Astrocyte of the cerebellum (primary cell): ENCODE results near the gene PDILT.
"Not testable (repeated sequence)": the region's sequence is repeated elsewhere in the genome, so short reads cannot be mapped to it uniquely, and the experiment has no call there.

Experiments
- DNase-seq: peaks from one replicate; pipeline ENCODE4 v3.0.0-alpha.2; 2011; ENCODE audit warnings: low read depth
- H3K4me3 ChIP-seq: 2 replicates; pipeline ENCODE4 v1.5.1; 2011; ENCODE audit warnings: mild to moderate bottlenecking, low read depth, low read length, moderate library complexity
- in situ Hi-C: cut with HindIII; loops from 2 replicates; pipeline ENCODE4 v1.10.0; 2017; ENCODE audit warnings: low sequenced_read_pairs
- TF ChIP-seq, protein P1 (sequence below): IDR thresholded peaks from 2 replicates; pipeline ENCODE4 v1.5.1; 2012; ENCODE audit warnings: low read length, low read depth, moderate library complexity, mild to moderate bottlenecking; ENCODE audit errors: missing control alignments

PDILT gene

DNA sequence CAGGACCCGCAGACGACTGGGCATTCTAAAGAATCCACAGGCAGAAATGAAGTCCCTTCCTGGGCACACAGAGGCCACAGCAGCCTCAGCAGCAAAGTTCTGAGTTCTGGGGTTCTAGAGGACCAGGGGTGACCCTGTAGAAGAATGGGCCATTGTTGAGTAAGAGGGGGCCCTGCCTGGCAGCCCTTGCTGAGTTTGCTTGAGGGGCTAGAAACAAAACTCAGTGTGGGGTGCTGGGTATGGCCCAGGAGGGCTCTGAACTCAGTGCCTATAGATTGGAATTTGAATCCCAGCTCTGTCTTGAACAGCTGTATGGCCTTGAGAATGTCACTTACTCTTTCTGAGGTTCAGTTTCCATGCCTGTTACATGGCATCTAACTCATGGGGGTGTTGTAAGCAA lies at the start of gene PDILT:
Gene PDILT (minus strand): TSS at position 101 of the 400 bp plus-strand sequence. CDS start 5,437 bp downstream, outside the sequence.
- no peak within 1 kb of the TSS for H3K4me3 ChIP-seq
- TF ChIP-seq, protein P1, sequence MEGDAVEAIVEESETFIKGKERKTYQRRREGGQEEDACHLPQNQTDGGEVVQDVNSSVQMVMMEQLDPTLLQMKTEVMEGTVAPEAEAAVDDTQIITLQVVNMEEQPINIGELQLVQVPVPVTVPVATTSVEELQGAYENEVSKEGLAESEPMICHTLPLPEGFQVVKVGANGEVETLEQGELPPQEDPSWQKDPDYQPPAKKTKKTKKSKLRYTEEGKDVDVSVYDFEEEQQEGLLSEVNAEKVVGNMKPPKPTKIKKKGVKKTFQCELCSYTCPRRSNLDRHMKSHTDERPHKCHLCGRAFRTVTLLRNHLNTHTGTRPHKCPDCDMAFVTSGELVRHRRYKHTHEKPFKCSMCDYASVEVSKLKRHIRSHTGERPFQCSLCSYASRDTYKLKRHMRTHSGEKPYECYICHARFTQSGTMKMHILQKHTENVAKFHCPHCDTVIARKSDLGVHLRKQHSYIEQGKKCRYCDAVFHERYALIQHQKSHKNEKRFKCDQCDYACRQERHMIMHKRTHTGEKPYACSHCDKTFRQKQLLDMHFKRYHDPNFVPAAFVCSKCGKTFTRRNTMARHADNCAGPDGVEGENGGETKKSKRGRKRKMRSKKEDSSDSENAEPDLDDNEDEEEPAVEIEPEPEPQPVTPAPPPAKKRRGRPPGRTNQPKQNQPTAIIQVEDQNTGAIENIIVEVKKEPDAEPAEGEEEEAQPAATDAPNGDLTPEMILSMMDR, result no peak
- DNase-seq, result no peak
- in situ Hi-C loops, result no loop called here

DNA sequence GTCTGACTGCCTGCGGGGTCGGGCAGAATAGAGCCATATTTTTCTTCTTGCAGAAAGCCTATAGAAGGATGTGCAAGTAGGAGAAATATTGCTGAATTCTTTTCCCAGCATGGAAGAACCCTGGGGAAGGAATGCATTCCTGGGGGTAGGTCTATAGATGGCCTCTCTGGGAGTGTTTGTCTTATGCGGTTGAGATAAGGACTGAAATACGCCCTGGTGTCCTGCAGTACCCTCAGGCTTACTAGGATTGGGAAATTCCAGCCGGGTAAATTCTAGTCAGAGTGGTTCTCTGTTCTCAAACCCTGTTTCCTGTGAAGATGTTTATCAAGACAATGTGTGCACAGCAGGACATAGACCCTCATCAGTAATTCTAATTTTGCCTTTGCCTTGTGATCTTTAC lies 49.1 kb upstream of the PDILT start:
- in situ Hi-C loops, DNase-seq, H3K4me3 ChIP-seq: not testable (repeated sequence)

GRCh38 chr16:20451364-20451763 lies 46.8 kb upstream of the PDILT start, which contains the start of gene ACSM2A:
ACSM2A (plus strand) TSS chr16:20451521; CDS start chr16:20460115, 8,594 bp downstream.
- DNase-seq, H3K4me3 ChIP-seq, in situ Hi-C loops: not testable (repeated sequence)

DNA sequence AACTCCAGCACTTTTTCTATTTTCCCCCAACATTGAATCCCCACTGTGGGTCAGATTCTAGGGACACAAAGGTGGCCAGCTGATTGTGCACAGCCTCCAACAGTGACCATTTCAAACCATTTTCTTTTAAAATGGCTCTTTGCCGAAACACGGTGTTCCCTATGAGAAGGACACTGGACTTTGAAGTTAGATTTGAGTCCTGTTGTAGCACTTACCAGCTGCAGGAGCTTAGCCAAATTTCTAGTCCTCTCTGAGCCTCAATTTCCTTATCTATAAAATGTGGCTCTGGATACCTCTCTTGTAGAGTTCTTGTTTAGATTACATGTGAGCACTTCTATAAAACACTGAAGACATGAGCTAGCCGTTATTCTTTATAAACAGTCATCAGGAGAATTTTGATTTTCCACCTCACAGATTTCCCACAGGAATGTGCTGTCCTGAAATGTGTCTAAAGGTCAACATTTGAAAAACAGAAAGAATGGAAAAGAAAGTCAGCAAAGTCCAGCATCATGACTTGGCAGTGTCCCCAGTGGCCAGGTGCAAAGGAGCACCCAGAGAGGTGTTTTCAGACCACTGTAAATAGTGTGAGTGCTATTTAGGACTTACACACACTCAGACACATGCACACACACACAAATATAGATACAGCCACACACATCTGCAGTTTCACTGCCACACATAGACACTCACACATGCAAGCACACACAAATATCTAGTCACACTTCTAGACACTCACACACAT lies 42.3 kb upstream of the PDILT start:
- H3K4me3 ChIP-seq, DNase-seq, in situ Hi-C loops: not testable (repeated sequence)

GRCh38 chr16:20441859-20442258 lies 37.3 kb upstream of the PDILT start:
- in situ Hi-C loops, H3K4me3 ChIP-seq: not testable (repeated sequence)

DNA sequence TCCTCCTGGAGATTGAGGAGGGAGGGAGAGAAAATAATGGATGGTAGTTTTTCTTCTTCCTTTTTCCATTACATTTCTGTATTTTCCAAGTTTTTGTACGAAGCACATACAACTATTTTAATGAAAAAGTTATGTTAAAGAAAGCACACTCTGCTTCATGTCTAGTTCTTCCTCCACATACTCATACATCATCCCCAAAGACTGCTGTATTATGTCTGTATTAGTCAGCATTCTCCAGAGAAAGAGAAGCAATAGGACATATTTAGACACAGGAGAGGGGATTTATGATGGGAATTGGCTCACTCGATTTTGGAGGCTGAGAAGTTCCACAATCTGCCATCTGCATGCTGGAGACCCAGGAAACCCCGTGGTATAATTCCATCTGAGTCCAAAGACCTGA lies 36.7 kb upstream of the PDILT start:
- in situ Hi-C loops, result no loop called here
- no peak overlapping the region for H3K4me3 ChIP-seq
- DNase-seq, result no peak
- TF ChIP-seq, protein P1, result no peak

More at GRCh38 chr16:20441859-20442258, 37.3 kb upstream of the PDILT start:
- not testable (repeated sequence) for DNase-seq

DNA sequence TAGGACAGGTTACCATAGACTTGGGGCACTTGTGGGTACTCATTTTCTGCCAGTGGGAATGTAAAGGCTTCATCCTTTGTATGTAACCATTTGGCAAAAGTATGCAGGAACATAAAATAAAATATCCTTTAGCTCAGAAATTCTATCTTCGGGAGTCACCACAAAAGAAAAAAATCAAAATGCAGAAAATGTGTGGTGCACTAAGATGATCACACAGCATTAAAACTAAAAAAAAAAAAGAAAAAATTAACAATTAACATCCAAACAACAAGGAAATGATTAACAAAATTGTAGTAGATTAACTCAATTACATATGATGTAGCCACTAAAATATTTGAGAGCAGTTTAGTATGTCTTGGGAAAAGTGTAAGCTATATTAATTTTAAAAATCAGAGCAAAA lies 36.2 kb upstream of the PDILT start:
- in situ Hi-C loops, DNase-seq, H3K4me3 ChIP-seq: not testable (repeated sequence)

- DNase-seq, in situ Hi-C loops: not testable (repeated sequence)
Observed at GRCh38 chr16:20439820-20440231, 35.3 kb upstream of the PDILT start.

GRCh38 chr16:20438950-20439349 lies 34.4 kb upstream of the PDILT start:
- not testable (repeated sequence) for DNase-seq, H3K4me3 ChIP-seq

More at GRCh38 chr16:20439820-20440231, 35.3 kb upstream of the PDILT start:
- not testable (repeated sequence) for H3K4me3 ChIP-seq

GRCh38 chr16:20430948-20431347 lies 26.4 kb upstream of the PDILT start:
- in situ Hi-C loops, result no loop called here
- H3K4me3 ChIP-seq, result no peak overlapping the region
- DNase-seq, result no peak
- TF ChIP-seq, protein P1, result no peak

More at GRCh38 chr16:20438950-20439349, 34.4 kb upstream of the PDILT start:
- in situ Hi-C loops, result not testable (repeated sequence)

DNA sequence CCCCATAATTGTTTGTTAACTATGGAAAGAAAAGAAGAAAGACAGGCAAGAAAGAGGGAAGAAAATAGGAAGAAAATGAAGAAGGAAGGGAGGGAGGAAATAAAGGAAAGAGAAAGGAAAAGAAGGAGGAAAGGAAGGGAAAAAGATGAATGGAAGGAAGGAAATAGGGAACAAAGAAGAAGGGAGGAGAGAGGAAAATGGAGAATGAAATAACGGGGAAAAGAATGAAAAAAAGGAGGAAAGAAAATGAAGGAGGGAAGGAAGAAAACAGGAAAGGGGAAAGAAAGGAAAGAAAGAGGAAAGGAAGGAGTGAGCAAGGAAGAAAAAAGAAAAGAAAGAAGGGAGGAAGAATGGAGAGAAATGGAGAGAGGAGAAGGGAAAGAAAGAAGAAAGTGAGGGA lies 25.9 kb upstream of the PDILT start:
- H3K4me3 ChIP-seq, DNase-seq, in situ Hi-C loops: not testable (repeated sequence)

DNA sequence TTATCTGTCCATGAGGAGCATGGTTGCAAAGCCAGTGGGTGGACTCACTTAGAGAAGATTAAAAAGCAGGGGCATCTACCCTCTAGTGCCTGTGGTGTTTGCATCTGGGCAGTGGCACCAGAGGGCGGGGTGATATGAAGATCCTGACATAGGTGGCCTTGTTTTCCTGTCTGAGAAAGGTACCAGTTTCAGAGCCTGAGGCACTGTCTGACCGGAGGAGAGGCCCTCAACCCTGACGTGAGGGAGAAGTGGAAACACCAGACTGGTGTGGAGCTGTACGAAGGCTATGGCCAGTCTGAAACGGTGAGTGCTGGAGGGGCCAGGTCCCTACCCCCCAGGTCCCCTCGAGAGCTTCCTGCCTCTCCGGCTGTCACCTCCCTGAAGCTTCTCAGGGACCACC lies 25.0 kb upstream of the PDILT start:
- DNase-seq, in situ Hi-C loops, H3K4me3 ChIP-seq: not testable (repeated sequence)

- in situ Hi-C loops, result not testable (repeated sequence)
Observed at GRCh38 chr16:20427401-20427797, 22.9 kb upstream of the PDILT start.

More at GRCh38 chr16:20427401-20427797, 22.9 kb upstream of the PDILT start:
- not testable (repeated sequence) for H3K4me3 ChIP-seq, DNase-seq
